ENCODE results near the gene RERG.

GRCh38 chr12:15157269-15157671, 63.9 kb downstream of the RERG start:
- TF ChIP-seq CTCF (conservative IDR thresholded peaks at IDR 0.05) = no peak
- no peak for TF ChIP-seq ZFX (IDR thresholded peaks at IDR 0.05)
